ENCODE results near the gene CCDC167.
A peak's percentile ranks its signal among the peaks of the same experiment; 100 is the strongest.

The CCDC167 gene

GRCh38 chr6:37438930-37439329 is 60.8 kb downstream of the CCDC167 start:
- DNase-seq (ENCODE audit: low read depth): no peak
- no peak overlapping the region for H3K4me3 ChIP-seq (ENCODE audit: low read depth, low read length)
- TF ChIP-seq, protein P1, sequence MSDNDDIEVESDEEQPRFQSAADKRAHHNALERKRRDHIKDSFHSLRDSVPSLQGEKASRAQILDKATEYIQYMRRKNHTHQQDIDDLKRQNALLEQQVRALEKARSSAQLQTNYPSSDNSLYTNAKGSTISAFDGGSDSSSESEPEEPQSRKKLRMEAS (IDR thresholded peaks at IDR 0.05; ENCODE audit: low read depth, low read length): no peak
- TF ChIP-seq, protein P2, sequence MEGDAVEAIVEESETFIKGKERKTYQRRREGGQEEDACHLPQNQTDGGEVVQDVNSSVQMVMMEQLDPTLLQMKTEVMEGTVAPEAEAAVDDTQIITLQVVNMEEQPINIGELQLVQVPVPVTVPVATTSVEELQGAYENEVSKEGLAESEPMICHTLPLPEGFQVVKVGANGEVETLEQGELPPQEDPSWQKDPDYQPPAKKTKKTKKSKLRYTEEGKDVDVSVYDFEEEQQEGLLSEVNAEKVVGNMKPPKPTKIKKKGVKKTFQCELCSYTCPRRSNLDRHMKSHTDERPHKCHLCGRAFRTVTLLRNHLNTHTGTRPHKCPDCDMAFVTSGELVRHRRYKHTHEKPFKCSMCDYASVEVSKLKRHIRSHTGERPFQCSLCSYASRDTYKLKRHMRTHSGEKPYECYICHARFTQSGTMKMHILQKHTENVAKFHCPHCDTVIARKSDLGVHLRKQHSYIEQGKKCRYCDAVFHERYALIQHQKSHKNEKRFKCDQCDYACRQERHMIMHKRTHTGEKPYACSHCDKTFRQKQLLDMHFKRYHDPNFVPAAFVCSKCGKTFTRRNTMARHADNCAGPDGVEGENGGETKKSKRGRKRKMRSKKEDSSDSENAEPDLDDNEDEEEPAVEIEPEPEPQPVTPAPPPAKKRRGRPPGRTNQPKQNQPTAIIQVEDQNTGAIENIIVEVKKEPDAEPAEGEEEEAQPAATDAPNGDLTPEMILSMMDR (IDR thresholded peaks at IDR 0.05; ENCODE audit: low read depth, low read length): no peak
- no peak for TF ChIP-seq MYC (IDR thresholded peaks at IDR 0.05; ENCODE audit: low read depth, low read length)
- no peak for TF ChIP-seq POLR2A (IDR thresholded peaks at IDR 0.05; ENCODE audit: extremely low read depth, insufficient read length)

- no peak overlapping the region for H3K4me3 ChIP-seq (ENCODE audit: low read depth, low read length)
- TF ChIP-seq, protein P2 (IDR thresholded peaks at IDR 0.05; ENCODE audit: low read depth, low read length): no peak
- DNase-seq (ENCODE audit: low read depth): peak; percentile 13
Observed at GRCh38 chr6:37435816-37436215, 63.9 kb downstream of the CCDC167 start.

DNA sequence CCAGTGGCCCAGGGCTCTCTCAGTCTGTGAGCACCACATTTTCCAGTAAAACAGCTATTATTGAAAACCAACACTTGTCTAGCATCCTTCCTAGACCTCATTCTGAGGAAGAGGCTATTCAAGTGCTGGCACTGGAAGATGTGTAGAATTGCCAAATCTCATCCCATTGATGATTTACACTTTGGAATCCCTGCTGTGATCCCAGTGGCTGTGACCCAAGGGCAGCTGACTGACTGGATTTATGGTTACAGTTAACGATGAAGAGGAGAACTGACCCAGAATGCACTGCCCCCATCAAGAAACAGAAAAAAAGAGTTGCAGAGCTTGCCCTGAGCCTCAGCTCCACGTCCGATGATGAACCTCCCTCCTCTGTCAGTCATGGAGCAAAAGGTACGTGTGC is 64.3 kb downstream of the CCDC167 start:
- DNase-seq (ENCODE audit: low read depth): no peak
- TF ChIP-seq MYC (IDR thresholded peaks at IDR 0.05; ENCODE audit: low read depth, low read length) (no peak), POLR2A (IDR thresholded peaks at IDR 0.05; ENCODE audit: extremely low read depth, insufficient read length) (no peak)
- TF ChIP-seq, protein P2 (IDR thresholded peaks at IDR 0.05; ENCODE audit: low read depth, low read length): no peak
- TF ChIP-seq, protein P1 (IDR thresholded peaks at IDR 0.05; ENCODE audit: low read depth, low read length): no peak
- no peak overlapping the region for H3K4me3 ChIP-seq (ENCODE audit: low read depth, low read length)

DNA sequence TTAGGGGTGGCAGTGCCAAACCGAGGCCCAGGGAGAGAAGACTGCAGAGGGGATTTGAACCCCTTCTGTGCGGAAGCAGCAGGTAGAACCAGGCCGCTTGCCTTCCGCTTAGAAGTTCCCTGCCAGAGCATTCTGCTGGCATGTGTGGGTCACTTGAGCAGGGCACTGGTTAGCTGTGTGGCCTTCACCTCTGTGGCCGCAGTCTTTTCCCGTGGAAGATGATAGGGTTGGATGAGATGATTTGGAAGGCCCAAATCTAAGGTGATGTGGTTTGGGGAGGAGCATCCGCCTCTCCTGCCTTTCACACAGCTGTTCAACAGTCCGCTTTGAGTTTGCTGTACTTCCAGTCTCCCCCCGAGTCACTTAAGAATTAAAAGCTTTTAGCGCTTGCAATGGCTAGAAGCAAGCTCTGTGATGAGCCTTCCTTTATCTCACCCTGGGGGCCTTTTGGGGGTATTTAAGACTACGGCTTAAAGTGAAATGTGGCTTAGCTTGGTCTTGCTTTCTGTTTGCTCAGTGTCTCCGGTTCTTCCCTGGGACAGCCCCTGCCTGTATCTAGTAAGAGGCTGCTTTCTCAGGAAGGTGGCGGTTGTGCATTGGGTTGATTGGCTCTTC is 65.9 kb downstream of the CCDC167 start:
- DNase-seq (ENCODE audit: low read depth): no peak
- peak overlapping the region; percentile 91 for H3K4me3 ChIP-seq (ENCODE audit: low read depth, low read length)
- no peak for TF ChIP-seq POLR2A (IDR thresholded peaks at IDR 0.05; ENCODE audit: extremely low read depth, insufficient read length)
- no peak for TF ChIP-seq MYC (IDR thresholded peaks at IDR 0.05; ENCODE audit: low read depth, low read length)
- TF ChIP-seq, protein P1 (IDR thresholded peaks at IDR 0.05; ENCODE audit: low read depth, low read length): no peak

Data from NB4 (cell line).